Measurements from ENCODE around the gene NR2E1.

The NR2E1 gene

GRCh38 chr6:108203189-108204112 is 37.6 kb downstream of the NR2E1 start:
- no peak overlapping the region for H3K4me3 ChIP-seq (replicated peaks in 1 of 2; ENCODE audit: low read depth in 2 of 2, low read length in 2 of 2)
- TF ChIP-seq, protein P1, sequence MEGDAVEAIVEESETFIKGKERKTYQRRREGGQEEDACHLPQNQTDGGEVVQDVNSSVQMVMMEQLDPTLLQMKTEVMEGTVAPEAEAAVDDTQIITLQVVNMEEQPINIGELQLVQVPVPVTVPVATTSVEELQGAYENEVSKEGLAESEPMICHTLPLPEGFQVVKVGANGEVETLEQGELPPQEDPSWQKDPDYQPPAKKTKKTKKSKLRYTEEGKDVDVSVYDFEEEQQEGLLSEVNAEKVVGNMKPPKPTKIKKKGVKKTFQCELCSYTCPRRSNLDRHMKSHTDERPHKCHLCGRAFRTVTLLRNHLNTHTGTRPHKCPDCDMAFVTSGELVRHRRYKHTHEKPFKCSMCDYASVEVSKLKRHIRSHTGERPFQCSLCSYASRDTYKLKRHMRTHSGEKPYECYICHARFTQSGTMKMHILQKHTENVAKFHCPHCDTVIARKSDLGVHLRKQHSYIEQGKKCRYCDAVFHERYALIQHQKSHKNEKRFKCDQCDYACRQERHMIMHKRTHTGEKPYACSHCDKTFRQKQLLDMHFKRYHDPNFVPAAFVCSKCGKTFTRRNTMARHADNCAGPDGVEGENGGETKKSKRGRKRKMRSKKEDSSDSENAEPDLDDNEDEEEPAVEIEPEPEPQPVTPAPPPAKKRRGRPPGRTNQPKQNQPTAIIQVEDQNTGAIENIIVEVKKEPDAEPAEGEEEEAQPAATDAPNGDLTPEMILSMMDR (IDR thresholded peaks at IDR 0.05; ENCODE audit: low read depth, low read length), result no peak
- DNase-seq (ENCODE audit: low read depth in 2 of 2), result no peak

GRCh38 chr6:108207013-108207412 is 41.2 kb downstream of the NR2E1 start:
- TF ChIP-seq, protein P1 (IDR thresholded peaks at IDR 0.05; ENCODE audit: low read depth, low read length), result no peak
- H3K4me3 ChIP-seq (replicated peaks in 1 of 2; ENCODE audit: low read depth in 2 of 2, low read length in 2 of 2), result no peak overlapping the region
- DNase-seq (ENCODE audit: low read depth in 2 of 2), result no peak

DNA sequence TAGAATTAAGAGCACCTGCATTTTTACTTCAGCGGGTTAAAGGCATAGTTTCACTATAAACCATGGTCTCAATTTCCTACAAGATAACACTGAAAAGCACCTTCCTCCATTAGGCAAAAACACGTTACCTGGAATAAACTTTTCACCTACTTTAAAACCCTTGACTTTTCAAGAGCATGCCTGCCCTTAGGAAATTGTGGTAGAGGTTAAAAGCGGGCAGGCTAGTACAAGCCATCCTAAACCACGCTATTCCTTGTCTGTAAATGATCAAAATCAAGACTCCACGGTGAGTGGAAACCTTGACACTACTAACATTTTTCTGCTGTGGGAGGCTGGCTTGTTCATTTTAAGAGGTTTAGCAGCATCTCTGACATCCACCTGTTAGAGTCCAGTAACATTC is 43.9 kb downstream of the NR2E1 start:
- TF ChIP-seq, protein P1 (IDR thresholded peaks at IDR 0.05; ENCODE audit: low read depth, low read length), result no peak
- no peak for DNase-seq (ENCODE audit: low read depth in 2 of 2)

GRCh38 chr6:108210556-108210955 is 44.7 kb downstream of the NR2E1 start:
- no peak overlapping the region for H3K4me3 ChIP-seq (replicated peaks in 1 of 2; ENCODE audit: low read depth in 2 of 2, low read length in 2 of 2)
- TF ChIP-seq, protein P1 (IDR thresholded peaks at IDR 0.05; ENCODE audit: low read depth, low read length), result no peak
- DNase-seq (ENCODE audit: low read depth in 2 of 2), result no peak

More for the DNA sequence above, 43.9 kb downstream of the NR2E1 start:
- H3K4me3 ChIP-seq (replicated peaks in 1 of 2; ENCODE audit: low read depth in 2 of 2, low read length in 2 of 2), result no peak overlapping the region

- no peak overlapping the region for H3K4me3 ChIP-seq (replicated peaks in 1 of 2; ENCODE audit: low read depth in 2 of 2, low read length in 2 of 2)
- no peak for DNase-seq (ENCODE audit: low read depth in 2 of 2)
- TF ChIP-seq, protein P1 (IDR thresholded peaks at IDR 0.05; ENCODE audit: low read depth, low read length), result no peak
Observed at GRCh38 chr6:108211671-108212070, 45.8 kb downstream of the NR2E1 start.

DNA sequence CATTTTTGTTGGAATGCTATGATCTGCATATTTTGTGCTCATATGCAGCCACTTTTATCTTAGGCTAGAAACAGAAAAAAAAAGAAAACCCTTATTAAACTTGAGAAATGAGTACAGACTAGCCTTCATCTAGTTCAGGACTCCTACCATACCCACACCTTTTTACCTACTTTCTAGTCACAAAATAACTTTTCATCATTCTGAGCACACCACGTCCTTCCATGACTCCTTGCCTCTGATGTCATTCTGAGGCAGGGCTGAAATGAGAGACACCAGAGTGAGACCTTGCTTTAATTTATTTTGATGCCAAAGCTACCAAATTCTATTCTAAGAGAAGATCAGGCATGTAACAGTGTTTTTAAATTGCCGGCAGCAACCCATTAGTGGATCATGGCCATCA is 56.2 kb downstream of the NR2E1 start:
- no peak overlapping the region for H3K4me3 ChIP-seq (replicated peaks in 1 of 2; ENCODE audit: low read depth in 2 of 2, low read length in 2 of 2)
- DNase-seq (ENCODE audit: low read depth in 2 of 2), result no peak
- TF ChIP-seq, protein P1 (IDR thresholded peaks at IDR 0.05; ENCODE audit: low read depth, low read length), result no peak
